ENCODE data around the gene TAF11L13.
"Not testable (repeated sequence)": the region's sequence is repeated elsewhere in the genome, so short reads cannot be mapped to it uniquely, and the experiment has no call there.

The TAF11L13 gene

DNA sequence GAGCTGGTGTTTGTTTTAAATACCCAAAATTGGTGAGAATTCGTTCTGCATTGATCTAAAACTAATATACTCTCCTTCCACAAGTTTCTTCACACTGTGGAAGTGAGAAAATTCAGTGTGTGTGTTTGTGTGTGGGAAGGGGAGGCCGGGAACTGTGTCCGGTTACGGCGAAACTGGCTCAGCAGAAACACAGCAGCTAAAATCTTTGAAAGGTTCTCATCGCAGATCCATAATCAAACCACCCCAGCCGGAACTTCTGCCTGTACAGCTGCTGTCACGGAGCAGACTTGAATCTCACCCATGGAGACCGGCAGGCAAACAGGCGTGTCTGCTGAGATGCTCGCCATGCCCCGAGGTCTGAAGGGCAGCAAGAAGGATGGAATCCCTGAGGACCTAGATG lies at the start of gene TAF11L13:
TAF11L13 (plus strand) TSS at position 301 of the 400 bp plus-strand sequence.
- H3K4me3 ChIP-seq (ENCODE audit: control insufficient read depth, low read depth, low read length); DNase-seq (ENCODE audit: low read depth): not testable (repeated sequence)

DNA sequence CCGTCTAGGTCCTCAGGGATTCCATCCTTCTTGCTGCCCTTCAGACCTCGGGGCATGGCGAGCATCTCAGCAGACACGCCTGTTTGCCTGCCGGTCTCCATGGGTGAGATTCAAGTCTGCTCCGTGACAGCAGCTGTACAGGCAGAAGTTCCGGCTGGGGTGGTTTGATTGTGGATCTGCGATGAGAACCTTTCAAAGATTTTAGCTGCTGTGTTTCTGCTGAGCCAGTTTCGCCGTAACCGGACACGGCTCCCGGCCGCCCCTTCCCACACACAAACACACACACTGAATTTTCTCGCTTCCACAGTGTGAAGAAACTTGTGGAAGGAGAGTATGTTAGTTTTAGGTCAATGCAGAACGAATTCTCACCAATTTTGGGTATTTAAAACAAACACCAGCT lies 46.2 kb upstream of the TAF11L13 start, which contains the start of gene TAF11L7:
TAF11L7 (minus strand) TSS at position 101 of the 400 bp plus-strand sequence.
- H3K4me3 ChIP-seq (ENCODE audit: control insufficient read depth, low read depth, low read length); DNase-seq (ENCODE audit: low read depth): not testable (repeated sequence)

DNA sequence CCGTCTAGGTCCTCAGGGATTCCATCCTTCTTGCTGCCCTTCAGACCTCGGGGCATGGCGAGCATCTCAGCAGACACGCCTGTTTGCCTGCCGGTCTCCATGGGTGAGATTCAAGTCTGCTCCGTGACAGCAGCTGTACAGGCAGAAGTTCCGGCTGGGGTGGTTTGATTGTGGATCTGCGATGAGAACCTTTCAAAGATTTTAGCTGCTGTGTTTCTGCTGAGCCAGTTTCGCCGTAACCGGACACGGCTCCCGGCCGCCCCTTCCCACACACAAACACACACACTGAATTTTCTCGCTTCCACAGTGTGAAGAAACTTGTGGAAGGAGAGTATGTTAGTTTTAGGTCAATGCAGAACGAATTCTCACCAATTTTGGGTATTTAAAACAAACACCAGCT lies 41.0 kb upstream of the TAF11L13 start, which contains the start of gene TAF11L8:
TAF11L8 (minus strand) TSS at position 101 of the 400 bp plus-strand sequence.
- DNase-seq (ENCODE audit: low read depth); H3K4me3 ChIP-seq (ENCODE audit: control insufficient read depth, low read depth, low read length): not testable (repeated sequence)

DNA sequence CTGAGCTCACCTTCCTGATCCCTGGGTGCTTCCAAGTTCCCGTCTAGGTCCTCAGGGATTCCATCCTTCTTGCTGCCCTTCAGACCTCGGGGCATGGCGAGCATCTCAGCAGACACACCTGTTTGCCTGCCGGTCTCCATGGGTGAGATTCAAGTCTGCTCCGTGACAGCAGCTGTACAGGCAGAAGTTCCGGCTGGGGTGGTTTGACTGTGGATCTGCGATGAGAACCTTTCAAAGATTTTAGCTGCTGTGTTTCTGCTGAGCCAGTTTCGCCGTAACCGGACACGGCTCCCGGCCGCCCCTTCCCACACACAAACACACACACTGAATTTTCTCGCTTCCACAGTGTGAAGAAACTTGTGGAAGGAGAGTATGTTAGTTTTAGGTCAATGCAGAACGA lies 37.6 kb upstream of the TAF11L13 start, which contains the start of gene TAF11L9:
TAF11L9 (minus strand) TSS at position 140 of the 400 bp plus-strand sequence.
- H3K4me3 ChIP-seq (ENCODE audit: control insufficient read depth, low read depth, low read length); DNase-seq (ENCODE audit: low read depth): not testable (repeated sequence)

DNA sequence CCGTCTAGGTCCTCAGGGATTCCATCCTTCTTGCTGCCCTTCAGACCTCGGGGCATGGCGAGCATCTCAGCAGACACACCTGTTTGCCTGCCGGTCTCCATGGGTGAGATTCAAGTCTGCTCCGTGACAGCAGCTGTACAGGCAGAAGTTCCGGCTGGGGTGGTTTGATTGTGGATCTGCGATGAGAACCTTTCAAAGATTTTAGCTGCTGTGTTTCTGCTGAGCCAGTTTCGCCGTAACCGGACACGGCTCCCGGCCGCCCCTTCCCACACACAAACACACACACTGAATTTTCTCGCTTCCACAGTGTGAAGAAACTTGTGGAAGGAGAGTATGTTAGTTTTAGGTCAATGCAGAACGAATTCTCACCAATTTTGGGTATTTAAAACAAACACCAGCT lies 34.2 kb upstream of the TAF11L13 start, which contains the start of gene TAF11L10:
TAF11L10 (minus strand) TSS at position 101 of the 400 bp plus-strand sequence.
- not testable (repeated sequence) for DNase-seq (ENCODE audit: low read depth); H3K4me3 ChIP-seq (ENCODE audit: control insufficient read depth, low read depth, low read length)

DNA sequence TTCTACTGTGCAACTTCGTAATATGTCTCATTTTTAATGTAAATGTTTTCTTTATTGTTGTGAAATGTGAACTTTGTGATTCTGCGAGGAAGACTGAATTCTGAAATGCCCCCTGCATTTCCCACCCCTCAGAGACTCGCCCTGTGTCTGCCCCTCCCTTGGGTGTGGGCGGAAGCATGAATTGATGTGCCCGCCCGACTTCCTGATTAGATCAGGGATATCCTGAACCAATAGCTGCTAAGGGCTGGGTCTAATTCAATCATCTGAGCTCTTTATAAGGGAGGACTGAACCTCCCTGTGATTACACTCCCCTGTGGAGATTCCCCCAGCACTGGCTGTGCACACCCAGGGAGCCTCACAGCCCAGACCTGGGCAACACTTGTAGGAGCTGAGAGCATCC lies 28.0 kb upstream of the TAF11L13 start, which contains the start of gene TAF11L11:
TAF11L11 (plus strand) TSS at position 304 of the 400 bp plus-strand sequence.
- not testable (repeated sequence) for DNase-seq (ENCODE audit: low read depth); H3K4me3 ChIP-seq (ENCODE audit: control insufficient read depth, low read depth, low read length)

DNA sequence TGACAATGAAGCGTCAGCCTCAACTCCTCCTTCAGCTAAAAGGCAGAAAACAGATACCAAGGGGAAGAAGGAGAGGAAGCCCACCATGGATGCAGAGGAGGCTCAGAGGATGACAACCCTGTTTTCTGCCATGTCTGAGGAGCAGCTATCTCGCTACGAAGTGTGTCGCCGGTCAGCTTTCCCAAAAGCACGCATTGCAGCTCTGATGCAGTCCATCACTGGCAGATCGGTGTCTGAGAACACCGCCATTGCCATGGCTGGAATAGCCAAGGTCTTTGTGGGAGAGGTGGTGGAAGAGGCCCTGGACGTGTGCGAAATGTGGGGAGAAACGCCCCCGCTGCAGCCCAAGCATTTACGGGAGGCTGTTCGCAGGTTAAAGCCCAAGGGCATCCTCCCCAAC lies 26.9 kb upstream of the TAF11L13 start:
- DNase-seq (ENCODE audit: low read depth), result no peak
- H3K4me3 ChIP-seq (ENCODE audit: control insufficient read depth, low read depth, low read length), result no peak overlapping the region
- TF ChIP-seq, protein P1, sequence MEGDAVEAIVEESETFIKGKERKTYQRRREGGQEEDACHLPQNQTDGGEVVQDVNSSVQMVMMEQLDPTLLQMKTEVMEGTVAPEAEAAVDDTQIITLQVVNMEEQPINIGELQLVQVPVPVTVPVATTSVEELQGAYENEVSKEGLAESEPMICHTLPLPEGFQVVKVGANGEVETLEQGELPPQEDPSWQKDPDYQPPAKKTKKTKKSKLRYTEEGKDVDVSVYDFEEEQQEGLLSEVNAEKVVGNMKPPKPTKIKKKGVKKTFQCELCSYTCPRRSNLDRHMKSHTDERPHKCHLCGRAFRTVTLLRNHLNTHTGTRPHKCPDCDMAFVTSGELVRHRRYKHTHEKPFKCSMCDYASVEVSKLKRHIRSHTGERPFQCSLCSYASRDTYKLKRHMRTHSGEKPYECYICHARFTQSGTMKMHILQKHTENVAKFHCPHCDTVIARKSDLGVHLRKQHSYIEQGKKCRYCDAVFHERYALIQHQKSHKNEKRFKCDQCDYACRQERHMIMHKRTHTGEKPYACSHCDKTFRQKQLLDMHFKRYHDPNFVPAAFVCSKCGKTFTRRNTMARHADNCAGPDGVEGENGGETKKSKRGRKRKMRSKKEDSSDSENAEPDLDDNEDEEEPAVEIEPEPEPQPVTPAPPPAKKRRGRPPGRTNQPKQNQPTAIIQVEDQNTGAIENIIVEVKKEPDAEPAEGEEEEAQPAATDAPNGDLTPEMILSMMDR (IDR thresholded peaks at IDR 0.05; ENCODE audit: control insufficient read depth, insufficient read depth, low read depth, low read length, missing control alignments), result no peak

DNA sequence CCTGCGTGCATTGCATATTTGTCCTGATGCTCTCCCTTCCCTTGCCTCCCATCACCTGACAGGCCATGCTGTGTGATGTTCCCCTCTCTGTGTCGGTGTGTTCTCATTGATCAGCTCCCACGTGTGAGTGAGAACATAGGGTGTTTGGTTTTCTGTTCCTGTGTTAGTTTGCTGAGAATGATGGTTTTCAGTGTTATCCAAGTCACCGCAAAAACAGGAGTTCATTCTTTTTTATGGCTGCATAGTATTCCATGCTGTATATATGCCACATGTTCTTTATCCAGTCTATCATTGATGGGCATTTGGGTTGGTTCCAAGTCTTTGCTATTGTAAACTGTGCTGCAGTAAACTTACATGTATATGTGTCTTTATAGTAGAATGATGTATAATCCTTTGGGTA lies 24.4 kb upstream of the TAF11L13 start:
- not testable (repeated sequence) for H3K4me3 ChIP-seq (ENCODE audit: control insufficient read depth, low read depth, low read length); DNase-seq (ENCODE audit: low read depth)

DNA sequence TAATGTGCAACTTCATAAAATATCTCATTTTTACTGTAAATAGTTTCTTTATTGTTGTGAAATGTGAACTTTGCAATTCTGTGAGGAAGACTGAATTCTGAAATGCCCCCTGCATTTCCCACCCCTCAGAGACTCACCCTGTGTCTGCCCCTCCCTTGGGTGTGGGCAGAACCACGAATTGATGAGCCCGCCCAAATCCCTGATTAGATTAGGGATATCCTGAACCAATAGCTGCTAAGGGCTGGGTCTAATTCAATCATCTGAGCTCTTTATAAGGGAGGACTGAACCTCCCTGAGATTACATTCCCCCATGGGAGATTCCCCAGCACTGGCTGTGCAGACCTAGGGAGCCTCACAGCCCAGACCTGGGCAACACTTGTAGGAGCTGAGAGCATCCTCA lies 21.8 kb upstream of the TAF11L13 start, which contains the start of gene TAF11L12:
TAF11L12 (plus strand) TSS at position 301 of the 400 bp plus-strand sequence.
- H3K4me3 ChIP-seq (ENCODE audit: control insufficient read depth, low read depth, low read length); DNase-seq (ENCODE audit: low read depth): not testable (repeated sequence)

DNA sequence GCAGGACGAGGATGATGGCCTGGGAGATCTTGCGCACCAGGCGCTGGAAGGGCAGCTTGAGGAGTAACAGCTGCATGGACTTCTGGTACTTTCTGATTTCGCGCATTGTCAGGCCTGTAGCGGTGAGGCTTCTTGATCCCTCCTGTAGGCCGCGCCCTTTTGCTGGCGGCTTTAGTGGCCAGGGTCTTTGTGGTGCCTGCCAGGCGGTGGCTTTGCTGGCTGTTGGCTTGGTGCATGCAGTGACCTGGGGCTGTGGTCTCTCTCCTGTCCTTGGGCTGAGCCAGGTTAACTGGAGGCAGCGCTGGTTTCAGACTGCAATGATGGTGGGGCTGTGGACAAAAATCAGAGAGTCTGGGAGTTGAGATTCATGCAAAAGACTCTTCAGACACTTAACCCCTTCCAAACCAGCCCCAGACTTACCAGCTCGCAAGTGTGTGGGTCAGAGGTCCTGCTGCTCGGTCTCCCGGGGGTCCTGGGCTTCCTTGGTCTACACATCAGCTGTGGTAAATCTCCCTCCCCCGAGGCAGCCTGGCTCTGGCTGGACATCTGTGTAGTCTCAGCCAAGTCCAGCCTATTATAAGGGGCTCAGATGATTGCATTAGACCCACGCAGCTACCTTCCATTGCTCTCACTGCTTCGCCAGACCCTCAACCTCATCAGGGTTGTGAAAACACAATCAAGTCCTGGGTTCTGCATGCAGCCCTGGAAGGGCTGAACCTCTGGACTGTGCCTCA lies 16.8 kb upstream of the TAF11L13 start:
- TF ChIP-seq, protein P1 (IDR thresholded peaks at IDR 0.05; ENCODE audit: control insufficient read depth, insufficient read depth, low read depth, low read length, missing control alignments), result no peak
- DNase-seq (ENCODE audit: low read depth), result no peak
- no peak overlapping the region for H3K4me3 ChIP-seq (ENCODE audit: control insufficient read depth, low read depth, low read length)

DNA sequence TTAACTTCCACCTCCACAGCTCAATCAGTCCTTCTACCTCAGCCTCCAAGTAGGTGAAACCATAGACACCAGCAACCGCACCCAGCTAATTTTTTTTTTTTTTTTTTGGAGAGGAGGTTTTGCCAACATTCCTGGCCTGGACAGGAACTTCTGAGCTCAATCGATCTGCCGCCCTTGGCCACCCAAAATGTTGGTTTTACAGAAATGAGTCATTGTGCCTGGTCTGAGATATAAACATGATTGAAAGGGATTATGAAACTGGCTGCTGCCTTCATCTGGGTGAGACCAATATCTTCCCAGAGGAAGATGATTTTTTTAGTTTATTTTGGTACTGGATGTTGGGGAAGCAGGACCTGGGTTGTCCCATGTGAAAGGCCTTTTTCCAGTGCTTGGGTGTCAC lies 12.5 kb upstream of the TAF11L13 start:
- no peak overlapping the region for H3K4me3 ChIP-seq (ENCODE audit: control insufficient read depth, low read depth, low read length)
- TF ChIP-seq, protein P1 (IDR thresholded peaks at IDR 0.05; ENCODE audit: control insufficient read depth, insufficient read depth, low read depth, low read length, missing control alignments), result no peak
- DNase-seq (ENCODE audit: low read depth), result no peak

Data from AG09309 (cell line).